SK-N-SH (cell line): Measurements from ENCODE around the gene MT1F. TPM values are rescaled to one million over a fixed set of nuclear protein-coding genes. Genes with fewer than 3 reads are reported as not detected.
A peak's percentile ranks its signal among the peaks of the same experiment; 100 is the strongest.

Experiments used
- CTCF ChIA-PET: fragments of 300-600, 350-600 bp; formaldehyde crosslinking; extraction: SDS; loops from one replicate; lab custom pipeline; 2021; lab: Yijun Ruan, JAX
- POLR2A ChIA-PET: fragments of 350-600 bp; sonication (Branson Sonifier 250); formaldehyde crosslinking; extraction: SDS; loops from one replicate; lab custom pipeline; 2020; ENCODE audit warnings: antibody characterized with exemption, inconsistent platforms; lab: Yijun Ruan, JAX
- DNase-seq: peaks from one replicate; pipeline ENCODE4 v3.0.0; 2012
- H2AFZ ChIP-seq: fragments of 200-600 bp; sonication (generic); 2 replicates; pipeline ENCODE4 v1.8.1; 2016; ENCODE audit warnings: antibody characterized with exemption, mild to moderate bottlenecking, low read depth
- H3F3A ChIP-seq: fragments of 200-600 bp; sonication (generic); replicated peaks from 2 replicates; pipeline ENCODE3; 2016; ENCODE audit warnings: antibody characterized with exemption, mild to moderate bottlenecking; ENCODE audit not compliant: insufficient read depth
- H3K27ac ChIP-seq, 2 experiments: fragments of 200-500 bp in 1 of 2; fragments of 200-600 bp in 1 of 2; sonication (Bioruptor generic) in 1 of 2; sonication (generic), shearing (Covaris generic) in 1 of 2; 2 replicates each; pipeline versions ENCODE4 v1.5.1 to v1.6.1; 2014 to 2016; ENCODE audit warnings: low read depth in 2 of 2, inconsistent platforms in 1 of 2, low read length in 1 of 2, mild to moderate bottlenecking in 1 of 2, mixed read lengths in 1 of 2
- H3K27me3 ChIP-seq: fragments of 200-600 bp; sonication (generic), shearing (Covaris generic); 2 replicates; pipeline ENCODE4 v1.6.1; 2016; ENCODE audit warnings: mixed run types; ENCODE audit not compliant: insufficient read depth
- H3K36me3 ChIP-seq, 2 experiments: fragments of 200-500 bp in 1 of 2; fragments of 200-600 bp in 1 of 2; sonication (Bioruptor generic) in 1 of 2; sonication (generic) in 1 of 2; replicated peaks in 1 of 2; 2 replicates each; pipeline versions ENCODE3 to v1.5.1; 2014 to 2016; ENCODE audit warnings: low read length in 1 of 2, mild to moderate bottlenecking in 1 of 2; ENCODE audit not compliant: insufficient read depth in 2 of 2, control insufficient read depth in 1 of 2
- H3K4me1 ChIP-seq, 2 experiments: fragments of 200-500 bp in 1 of 2; fragments of 200-600 bp in 1 of 2; sonication (Bioruptor generic) in 1 of 2; sonication (generic), shearing (Covaris generic) in 1 of 2; 2 replicates each; pipeline versions ENCODE4 v1.5.1 to v1.6.1; 2014 to 2016; ENCODE audit warnings: low read depth in 1 of 2, low read length in 1 of 2, mixed run types in 1 of 2; ENCODE audit not compliant: insufficient read depth in 2 of 2, control insufficient read depth in 1 of 2
- H3K4me2 ChIP-seq: fragments of 200-600 bp; sonication (generic), shearing (Covaris generic); 2 replicates; pipeline ENCODE4 v1.6.1; 2017; ENCODE audit warnings: mixed run types
- H3K4me3 ChIP-seq, 2 experiments: fragments of 200-500 bp in 1 of 2; fragments of 200-600 bp in 1 of 2; sonication (Bioruptor generic) in 1 of 2; sonication (generic), shearing (Covaris generic) in 1 of 2; 2 replicates each; pipeline versions ENCODE4 v1.5.1 to v1.8.1; 2014 to 2016; ENCODE audit warnings: low read depth in 2 of 2, inconsistent platforms in 1 of 2, low read length in 1 of 2, mild to moderate bottlenecking in 1 of 2, mixed read lengths in 1 of 2, moderate library complexity in 1 of 2
- H3K79me2 ChIP-seq: fragments of 200-600 bp; sonication (generic); 2 replicates; pipeline ENCODE4 v1.8.1; 2017; ENCODE audit warnings: mild to moderate bottlenecking; ENCODE audit not compliant: insufficient read depth
- H3K9ac ChIP-seq: fragments of 200-600 bp; sonication (generic); 2 replicates; pipeline ENCODE4 v1.6.1; 2017; ENCODE audit warnings: mixed run types
- H3K9me2 ChIP-seq: fragments of 200-600 bp; sonication (generic); 2 replicates; pipeline ENCODE4 v1.6.1; 2017; ENCODE audit warnings: mixed run types
- H3K9me3 ChIP-seq: fragments of 200-600 bp; sonication (generic); 2 replicates; pipeline ENCODE4 v1.6.1; 2017; ENCODE audit warnings: mixed run types, mild to moderate bottlenecking, moderate library complexity
- H4K20me1 ChIP-seq: fragments of 200-600 bp; sonication (generic); 2 replicates; pipeline ENCODE4 v1.6.1; 2017; ENCODE audit warnings: mild to moderate bottlenecking, mixed run types; ENCODE audit not compliant: insufficient read depth
- CHD2 ChIP-seq: fragments of 150-350 bp; IDR thresholded peaks from 2 replicates; pipeline ENCODE4 v1.6.1; 2018; ENCODE audit warnings: low read length; ENCODE audit not compliant: partially characterized antibody
- EP300 ChIP-seq, 2 experiments: IDR thresholded peaks; 2 replicates each; pipeline versions ENCODE4 v1.4.0 to v1.6.1; 2012; ENCODE audit warnings: borderline replicate concordance in 1 of 2, low read depth in 1 of 2, low read length in 1 of 2
- FOSL2 ChIP-seq: IDR thresholded peaks from 2 replicates; pipeline ENCODE4 v1.4.0; 2012; ENCODE audit warnings: low read depth, mild to moderate bottlenecking, moderate library complexity, borderline replicate concordance
- MEF2A ChIP-seq: IDR thresholded peaks from 2 replicates; pipeline ENCODE4 v1.4.0; 2012; ENCODE audit warnings: low read depth, borderline replicate concordance
- MXI1 ChIP-seq: IDR thresholded peaks from 2 replicates; pipeline ENCODE4 v1.6.1; 2012; ENCODE audit warnings: mild to moderate bottlenecking, low read depth, low read length, improper control_type of control experiment
- NRF1 ChIP-seq: IDR thresholded peaks from 2 replicates; pipeline ENCODE4 v1.6.1; 2012; ENCODE audit warnings: low read depth, mild to moderate bottlenecking, low read length
- POLR2AphosphoS5 ChIP-seq: IDR thresholded peaks from 2 replicates; pipeline ENCODE4 v1.6.1; 2012; ENCODE audit warnings: low read depth, low read length
- RAD21 ChIP-seq: IDR thresholded peaks from 2 replicates; pipeline ENCODE4 v1.6.1; 2012; ENCODE audit warnings: mild to moderate bottlenecking, low read length
- RFX5 ChIP-seq: IDR thresholded peaks from 2 replicates; pipeline ENCODE4 v1.6.1; 2012; ENCODE audit warnings: mild to moderate bottlenecking, improper control_type of control experiment, low read length
- SMC3 ChIP-seq: IDR thresholded peaks from 2 replicates; pipeline ENCODE4 v1.6.1; 2012; ENCODE audit warnings: low read depth, low read length, improper control_type of control experiment
- TCF12 ChIP-seq: IDR thresholded peaks from 2 replicates; pipeline ENCODE4 v1.4.0; 2012
- TEAD4 ChIP-seq: IDR thresholded peaks from 2 replicates; pipeline ENCODE4 v1.4.0; 2012; ENCODE audit warnings: mild to moderate bottlenecking, borderline replicate concordance; ENCODE audit not compliant: insufficient read depth
- YY1 ChIP-seq: IDR thresholded peaks from 2 replicates; pipeline ENCODE4 v1.4.0; 2012; ENCODE audit warnings: low read depth, mild to moderate bottlenecking
- WGBS: methylation state at CpG from one replicate; pipeline ENCODE4 v1.1.6; 2017; ENCODE audit warnings: low lambda C conversion rate; 5-methylcytosine and 5-hydroxymethylcytosine counted together
- polyA plus RNA-seq, 3 experiments: library from polyadenylated mRNA; depleted of rRNA; stranded (reverse); fragments of >200 nt; gene quantifications; 2 replicates each; pipeline ENCODE4 v1.2.3, GENCODE V29; 2012
- TF ChIP-seq, protein P1 (sequence below): IDR thresholded peaks from 2 replicates; pipeline ENCODE4 v1.4.0; 2012; ENCODE audit warnings: low read depth
- TF ChIP-seq, protein P2 (sequence below): fragments of 150-350 bp; IDR thresholded peaks from 2 replicates; pipeline ENCODE4 v1.6.1; 2017; ENCODE audit warnings: antibody characterized with exemption, low read length, low read depth, borderline replicate concordance
- TF ChIP-seq, protein P3 (sequence below): fragments of 150-350 bp; IDR thresholded peaks from 2 replicates; pipeline ENCODE4 v1.6.1; 2016; ENCODE audit warnings: mild to moderate bottlenecking, low read depth, low read length
- TF ChIP-seq, protein P4 (sequence below): IDR thresholded peaks from 2 replicates; pipeline ENCODE4 v1.4.0; 2012; ENCODE audit warnings: low read depth, borderline replicate concordance

The MT1F gene
- polyA plus RNA-seq, 1 of the 3 experiments (the other 2 are of a cell fraction) = 13.0 TPM

DNA sequence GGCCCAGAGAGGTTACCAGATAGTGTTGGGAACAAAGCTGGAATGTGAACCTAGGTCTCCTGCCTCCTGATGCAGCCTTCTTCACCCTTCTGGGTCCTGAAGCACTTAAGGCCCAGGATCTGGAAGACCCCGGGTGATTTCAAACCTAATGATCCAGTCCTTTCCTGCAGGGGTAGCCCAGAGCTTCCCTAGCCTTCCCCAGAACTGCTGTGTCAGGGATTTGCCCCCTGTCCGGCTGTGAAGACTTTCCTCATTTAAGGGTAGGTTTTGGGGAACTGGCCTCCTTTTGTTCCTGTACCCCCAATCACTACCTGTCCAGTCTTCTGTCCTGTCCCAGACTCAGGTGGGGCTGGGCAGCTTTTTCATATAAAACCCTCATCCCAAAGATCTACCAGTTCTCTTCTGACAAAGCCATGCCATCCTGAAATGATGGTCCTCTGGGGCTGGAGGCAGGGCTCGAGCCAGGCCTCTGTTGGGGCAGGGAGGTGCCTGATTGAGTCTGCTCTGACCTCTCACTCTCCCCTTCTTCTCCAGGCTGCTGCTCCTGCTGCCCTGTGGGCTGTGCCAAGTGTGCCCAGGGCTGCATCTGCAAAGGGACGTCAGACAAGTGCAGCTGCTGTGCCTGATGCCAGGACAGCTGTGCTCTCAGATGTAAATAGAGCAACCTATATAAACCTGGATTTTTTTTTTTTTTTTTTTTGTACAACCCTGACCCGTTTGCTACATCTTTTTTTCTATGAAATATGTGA is 25.8 kb downstream of the MT1F start:
- TF ChIP-seq NRF1 = no peak
- no peak for TF ChIP-seq SMC3
- TF ChIP-seq, protein P1, sequence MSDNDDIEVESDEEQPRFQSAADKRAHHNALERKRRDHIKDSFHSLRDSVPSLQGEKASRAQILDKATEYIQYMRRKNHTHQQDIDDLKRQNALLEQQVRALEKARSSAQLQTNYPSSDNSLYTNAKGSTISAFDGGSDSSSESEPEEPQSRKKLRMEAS = no peak
- no peak for TF ChIP-seq RAD21
- TF ChIP-seq, protein P2, sequence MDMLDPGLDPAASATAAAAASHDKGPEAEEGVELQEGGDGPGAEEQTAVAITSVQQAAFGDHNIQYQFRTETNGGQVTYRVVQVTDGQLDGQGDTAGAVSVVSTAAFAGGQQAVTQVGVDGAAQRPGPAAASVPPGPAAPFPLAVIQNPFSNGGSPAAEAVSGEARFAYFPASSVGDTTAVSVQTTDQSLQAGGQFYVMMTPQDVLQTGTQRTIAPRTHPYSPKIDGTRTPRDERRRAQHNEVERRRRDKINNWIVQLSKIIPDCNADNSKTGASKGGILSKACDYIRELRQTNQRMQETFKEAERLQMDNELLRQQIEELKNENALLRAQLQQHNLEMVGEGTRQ = no peak
- Histone ChIP-seq H3K27me3 (no peaks in the 10 kb centered on the region), H3K79me2 (peaks cover 9% of the 10 kb centered on the region; the same call in 1 of the 2 replicates), H3K9me2 (no peaks in the 10 kb centered on the region), H3K9ac (no peak overlapping the region), H3K4me3 (peak overlapping the region in 1 of 2 experiments; percentile 69; a peak in 3 of 4 replicates), H3K4me1 (peaks cover 0 to 26% of the 10 kb centered on the region in 2 experiments; a peak in 2 of 4 replicates), H4K20me1 (no peaks in the 10 kb centered on the region), H3F3A (no peaks in the 10 kb centered on the region), H3K9me3 (no peaks in the 10 kb centered on the region), H3K36me3 (no peaks in the 10 kb centered on the region), H3K27ac (no peak overlapping the region), H3K4me2 (peak overlapping the region; percentile 93), H2AFZ (no peak overlapping the region)
- ChIA-PET POLR2A (interaction anchor here (1.5 to 1.9 kb wide), 2 partner anchors 58 to 73 kb away, joined by 3 to 6 read pairs; partner anchors contain the start of gene MT1E), CTCF (interaction anchor here (0.9 to 6.1 kb wide), 5 partner anchors 12 to 83 kb away, joined by 3 to 41 read pairs (median 6); no protein-coding TSS in a partner anchor)
- 84% methylated on average over 5 of the region's 5 CpGs for WGBS
- no peak for DNase-seq

DNA sequence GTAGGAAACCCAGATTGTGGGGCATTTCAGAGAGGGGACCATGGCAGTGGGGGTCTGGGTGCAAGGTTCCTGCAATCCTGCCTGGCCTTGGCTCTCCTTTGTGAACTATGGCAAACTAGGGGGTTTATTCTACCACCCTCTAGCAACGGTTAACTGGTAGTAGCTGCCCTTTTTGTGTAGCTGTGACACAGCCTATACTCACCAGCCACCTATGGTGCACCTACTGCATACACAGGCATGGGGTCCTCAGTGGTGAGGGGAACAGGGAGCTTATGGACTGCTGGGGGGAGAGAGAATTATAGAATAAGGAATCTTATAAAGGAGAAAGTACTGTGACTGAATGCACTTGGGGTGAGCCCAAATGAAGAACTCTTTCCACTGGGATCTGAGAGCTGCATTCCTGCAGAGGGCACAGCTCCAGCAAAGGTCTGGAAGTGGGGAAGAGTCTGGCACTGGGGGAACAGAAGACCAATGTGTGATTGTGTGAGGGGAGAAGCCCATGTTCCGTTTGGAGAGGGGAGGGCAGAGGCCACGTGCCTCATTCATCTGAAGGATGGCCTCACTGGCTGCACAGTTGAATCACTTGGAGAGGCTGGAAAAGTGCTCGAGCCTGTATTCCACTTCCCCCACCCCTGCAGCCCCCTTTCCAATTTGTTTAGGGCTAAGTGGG is 26.6 kb downstream of the MT1F start:
- ChIA-PET POLR2A (no interaction called here), CTCF (interaction anchor here (0.9 to 6.1 kb wide), 5 partner anchors 10 to 83 kb away, joined by 3 to 41 read pairs (median 6); no protein-coding TSS in a partner anchor)
- TF ChIP-seq RFX5 = no peak
- TF ChIP-seq, protein P3, sequence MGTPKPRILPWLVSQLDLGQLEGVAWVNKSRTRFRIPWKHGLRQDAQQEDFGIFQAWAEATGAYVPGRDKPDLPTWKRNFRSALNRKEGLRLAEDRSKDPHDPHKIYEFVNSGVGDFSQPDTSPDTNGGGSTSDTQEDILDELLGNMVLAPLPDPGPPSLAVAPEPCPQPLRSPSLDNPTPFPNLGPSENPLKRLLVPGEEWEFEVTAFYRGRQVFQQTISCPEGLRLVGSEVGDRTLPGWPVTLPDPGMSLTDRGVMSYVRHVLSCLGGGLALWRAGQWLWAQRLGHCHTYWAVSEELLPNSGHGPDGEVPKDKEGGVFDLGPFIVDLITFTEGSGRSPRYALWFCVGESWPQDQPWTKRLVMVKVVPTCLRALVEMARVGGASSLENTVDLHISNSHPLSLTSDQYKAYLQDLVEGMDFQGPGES = no peak
- no peak for TF ChIP-seq TEAD4
- TF ChIP-seq CHD2 = no peak
- TF ChIP-seq TCF12 = no peak
- no peak for TF ChIP-seq POLR2AphosphoS5
- TF ChIP-seq FOSL2 = no peak
- TF ChIP-seq, protein P4, sequence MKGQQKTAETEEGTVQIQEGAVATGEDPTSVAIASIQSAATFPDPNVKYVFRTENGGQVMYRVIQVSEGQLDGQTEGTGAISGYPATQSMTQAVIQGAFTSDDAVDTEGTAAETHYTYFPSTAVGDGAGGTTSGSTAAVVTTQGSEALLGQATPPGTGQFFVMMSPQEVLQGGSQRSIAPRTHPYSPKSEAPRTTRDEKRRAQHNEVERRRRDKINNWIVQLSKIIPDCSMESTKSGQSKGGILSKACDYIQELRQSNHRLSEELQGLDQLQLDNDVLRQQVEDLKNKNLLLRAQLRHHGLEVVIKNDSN = no peak
- TF ChIP-seq EP300 (IDR thresholded peaks at IDR 0.05; ENCODE audit: borderline replicate concordance in 1 of 2, low read depth in 1 of 2, low read length in 1 of 2) = no peak
- no peak for TF ChIP-seq YY1
- TF ChIP-seq MEF2A = no peak
- no peak for TF ChIP-seq MXI1
- no peaks in the 10 kb centered on the region for H3K9me3 ChIP-seq
- no peaks in the 10 kb centered on the region for H4K20me1 ChIP-seq
- peak overlapping the region; percentile 93; the same call in 1 of the 2 replicates for H3K4me2 ChIP-seq
- 67% methylated on average over 2 of the region's 4 CpGs for WGBS
- peaks cover 0 to 26% of the 10 kb centered on the region in 2 experiments; a peak in 2 of 4 replicates for H3K4me1 ChIP-seq
- H3K79me2 ChIP-seq = peaks cover 9% of the 10 kb centered on the region; the same call in 1 of the 2 replicates
- no peaks in the 10 kb centered on the region for H3K27me3 ChIP-seq
- no peak overlapping the region for H2AFZ ChIP-seq
- no peak overlapping the region for H3K27ac ChIP-seq
- H3K9ac ChIP-seq = no peak overlapping the region
- no peaks in the 10 kb centered on the region for H3K9me2 ChIP-seq
- H3K36me3 ChIP-seq = no peaks in the 10 kb centered on the region
- no peaks in the 10 kb centered on the region for H3F3A ChIP-seq
- no peak for DNase-seq
- no peak overlapping the region for H3K4me3 ChIP-seq
